H1 (cell line): ENCODE results near the gene GLRX. TPM values are rescaled to one million over a fixed set of nuclear protein-coding genes. Genes with fewer than 3 reads are reported as not detected.

ENCODE experiments used
- CTCF ChIA-PET: fragments of 300-600 bp; sonication (Branson Sonifier 250); formaldehyde crosslinking; loops from one replicate; lab custom pipeline; 2021; ENCODE audit not compliant: partially characterized antibody; lab: Charles Lee
- POLR2A ChIA-PET: fragments of 300-600 bp; sonication (Branson Sonifier 250); formaldehyde crosslinking; loops from one replicate; lab custom pipeline; 2021; ENCODE audit warnings: inconsistent platforms; ENCODE audit not compliant: partially characterized antibody; lab: Charles Lee
- DNase-seq, 2 experiments: peaks; one replicate each; pipeline versions ENCODE4 v3.0.0 to v3.0.0-alpha.2; 2010 to 2022; ENCODE audit warnings: low spot score in 2 of 2, low read depth in 1 of 2, mixed read lengths in 1 of 2
- FAIRE-seq: peaks from 2 replicates; lab custom pipeline; 2011; peaks lifted over from hg19 to GRCh38; lab: Jason Lieb, UNC
- H2AFZ ChIP-seq: 2 replicates; pipeline ENCODE4 v1.8.1; 2012; ENCODE audit warnings: low read length, inconsistent platforms
- H2AK5ac ChIP-seq: 2 replicates; pipeline ENCODE4 v1.6.1; 2013; ENCODE audit warnings: low read depth, low read length
- H2BK120ac ChIP-seq: replicated peaks from 2 replicates; pipeline ENCODE3; 2013; ENCODE audit warnings: low read depth, low read length, inconsistent platforms
- H2BK12ac ChIP-seq: 2 replicates; pipeline ENCODE4 v1.6.1; 2013; ENCODE audit warnings: low read depth, low read length
- H2BK15ac ChIP-seq: 2 replicates; pipeline ENCODE4 v1.6.1; 2013; ENCODE audit warnings: low read length
- H2BK20ac ChIP-seq: 2 replicates; pipeline ENCODE4 v1.6.1; 2013; ENCODE audit warnings: low read length
- H2BK5ac ChIP-seq: 2 replicates; pipeline ENCODE4 v1.6.1; 2013; ENCODE audit warnings: low read depth, low read length
- H3K14ac ChIP-seq: 2 replicates; pipeline ENCODE4 v1.6.1; 2013; ENCODE audit warnings: inconsistent platforms; ENCODE audit not compliant: insufficient read length
- H3K18ac ChIP-seq: 2 replicates; pipeline ENCODE4 v1.6.1; 2013; ENCODE audit warnings: low read length; ENCODE audit errors: extremely low read depth
- H3K23ac ChIP-seq: 2 replicates; pipeline ENCODE4 v1.6.1; 2013; ENCODE audit warnings: inconsistent platforms; ENCODE audit not compliant: insufficient read length
- H3K23me2 ChIP-seq: 2 replicates; pipeline ENCODE4 v1.6.1; 2013; ENCODE audit warnings: low read depth, low read length
- H3K27ac ChIP-seq: 2 replicates; pipeline ENCODE4 v1.6.1; 2011; ENCODE audit warnings: low read depth, low read length, inconsistent platforms
- H3K27me3 ChIP-seq, 4 experiments: replicated peaks in 1 of 4; 1 replicate in 1 of 4; 2 replicates in 3 of 4; pipeline versions ENCODE4 v1.6.1 to v1.8.1; 2011 to 2013; ENCODE audit warnings: low read length in 3 of 4, mild to moderate bottlenecking in 3 of 4, inconsistent platforms in 2 of 4, mixed read lengths in 2 of 4, moderate library complexity in 1 of 4; ENCODE audit not compliant: control insufficient read depth in 3 of 4, insufficient read depth in 3 of 4; ENCODE audit errors: extremely low read depth in 1 of 4
- H3K36me3 ChIP-seq, 4 experiments: 2 replicates each; pipeline versions ENCODE4 v1.6.1 to v1.8.1; 2011 to 2013; ENCODE audit warnings: mild to moderate bottlenecking in 4 of 4, low read length in 3 of 4, moderate library complexity in 2 of 4, control low read depth in 1 of 4, inconsistent platforms in 1 of 4; ENCODE audit not compliant: insufficient read depth in 4 of 4, control insufficient read depth in 2 of 4
- H3K4ac ChIP-seq: replicated peaks from 2 replicates; pipeline ENCODE3; 2013; ENCODE audit warnings: low read length, low read depth, mixed read lengths, inconsistent platforms; ENCODE audit not compliant: insufficient read length
- H3K4me1 ChIP-seq, 4 experiments: replicated peaks in 1 of 4; 1 replicate in 1 of 4; 2 replicates in 3 of 4; pipeline versions ENCODE4 v1.6.1 to v1.8.1; 2011 to 2013; ENCODE audit warnings: low read length in 3 of 4, inconsistent platforms in 2 of 4, mixed read lengths in 1 of 4; ENCODE audit not compliant: insufficient read depth in 4 of 4, control insufficient read depth in 3 of 4
- H3K4me2 ChIP-seq, 2 experiments: 2 replicates each; pipeline versions ENCODE4 v1.6.1 to v1.8.1; 2011 to 2013; ENCODE audit warnings: low read depth in 2 of 2, low read length in 2 of 2, control low read depth in 1 of 2, inconsistent platforms in 1 of 2, mild to moderate bottlenecking in 1 of 2; ENCODE audit not compliant: insufficient read depth in 1 of 2
- H3K4me3 ChIP-seq, 4 experiments: fragments of 200-600, 300-600 bp in 1 of 4; sonication (generic), shearing (Covaris generic), sonication (Bioruptor Twin) in 1 of 4; 2 replicates each; pipeline versions ENCODE4 v1.5.1 to v1.8.1; 2011 to 2016; ENCODE audit warnings: low read length in 4 of 4, low read depth in 3 of 4, control low read depth in 2 of 4, inconsistent platforms in 2 of 4, mild to moderate bottlenecking in 2 of 4, mixed read lengths in 1 of 4, moderate library complexity in 1 of 4; ENCODE audit not compliant: insufficient read depth in 2 of 4; ENCODE audit errors: extremely low read depth in 1 of 4
- H3K56ac ChIP-seq: replicated peaks from 2 replicates; pipeline ENCODE3; 2013; ENCODE audit warnings: low read depth, mild to moderate bottlenecking, mixed read lengths, low read length, inconsistent platforms; ENCODE audit not compliant: insufficient read length
- H3K79me1 ChIP-seq: 2 replicates; pipeline ENCODE4 v1.6.1; 2013; ENCODE audit warnings: low read depth, low read length, control low read depth
- H3K79me2 ChIP-seq, 2 experiments: 2 replicates each; pipeline versions ENCODE4 v1.6.1 to v1.8.1; 2012 to 2013; ENCODE audit warnings: low read length in 2 of 2, mild to moderate bottlenecking in 2 of 2, inconsistent platforms in 1 of 2; ENCODE audit not compliant: insufficient read depth in 2 of 2, control insufficient read depth in 1 of 2
- H3K9ac ChIP-seq, 4 experiments: replicated peaks in 1 of 4; 1 replicate in 1 of 4; 2 replicates in 3 of 4; pipeline versions ENCODE4 v1.6.1 to v1.8.1; 2011 to 2013; ENCODE audit warnings: low read depth in 3 of 4, low read length in 3 of 4, control low read depth in 2 of 4, mild to moderate bottlenecking in 2 of 4, moderate library complexity in 2 of 4, inconsistent platforms in 1 of 4; ENCODE audit errors: extremely low read depth in 1 of 4
- H3K9me3 ChIP-seq, 2 experiments: 2 replicates each; pipeline versions ENCODE4 v1.6.1 to v1.8.1; 2012 to 2013; ENCODE audit warnings: mild to moderate bottlenecking in 2 of 2, moderate library complexity in 2 of 2, control low read depth in 1 of 2, inconsistent platforms in 1 of 2, low read depth in 1 of 2, low read length in 1 of 2, mixed read lengths in 1 of 2; ENCODE audit not compliant: insufficient read depth in 2 of 2
- H4K20me1 ChIP-seq, 2 experiments: replicated peaks in 1 of 2; 2 replicates each; pipeline versions ENCODE3 to v1.8.1; 2011 to 2013; ENCODE audit warnings: inconsistent platforms in 2 of 2, low read length in 2 of 2, mild to moderate bottlenecking in 1 of 2; ENCODE audit not compliant: insufficient read depth in 2 of 2, control insufficient read depth in 1 of 2
- H4K5ac ChIP-seq: 2 replicates; pipeline ENCODE4 v1.6.1; 2013; ENCODE audit warnings: low read length, low read depth, mixed read lengths, inconsistent platforms; ENCODE audit not compliant: insufficient read length
- H4K8ac ChIP-seq: 2 replicates; pipeline ENCODE4 v1.8.0; 2013; ENCODE audit warnings: mild to moderate bottlenecking, moderate library complexity, low read length, inconsistent platforms; ENCODE audit not compliant: insufficient read depth; ENCODE audit errors: extremely low read depth
- H4K91ac ChIP-seq: replicated peaks from 2 replicates; pipeline ENCODE3; 2013; ENCODE audit warnings: low read length, mixed read lengths, inconsistent platforms; ENCODE audit not compliant: insufficient read length
- HDAC6 ChIP-seq: IDR thresholded peaks from one replicate; pipeline ENCODE4 v1.7.1; 2012; ENCODE audit warnings: low read depth, mild to moderate bottlenecking, inconsistent platforms, low read length, moderate library complexity
- JUND ChIP-seq: IDR thresholded peaks from 2 replicates; pipeline ENCODE4 v1.6.1; 2011; ENCODE audit warnings: mild to moderate bottlenecking, improper control_type of control experiment, low read length
- NRF1 ChIP-seq: IDR thresholded peaks from 2 replicates; pipeline ENCODE4 v1.6.1; 2011; ENCODE audit warnings: mild to moderate bottlenecking, low read depth, low read length, improper control_type of control experiment
- SAP30 ChIP-seq: fragments of 300-600 bp; sonication (generic); IDR thresholded peaks from 2 replicates; pipeline ENCODE4 v1.7.1; 2012; ENCODE audit warnings: low read length, moderate library complexity, mild to moderate bottlenecking, inconsistent platforms; ENCODE audit not compliant: insufficient read depth, insufficient replicate concordance
- SIRT6 ChIP-seq: IDR thresholded peaks from one replicate; pipeline ENCODE4 v1.7.1; 2012; ENCODE audit warnings: low read length, inconsistent platforms
- TEAD4 ChIP-seq: IDR thresholded peaks from 2 replicates; pipeline ENCODE4 v1.6.1; 2012; ENCODE audit warnings: low read depth, low read length, inconsistent platforms, mixed read lengths
- WGBS, 2 experiments: shearing (Covaris generic) in 1 of 2; methylation state at CpG; one replicate each; pipeline versions ENCODE4 v1.1.6 to v1.1.7; 2013 to 2015; ENCODE audit warnings: low lambda C conversion rate in 2 of 2, mixed read lengths in 2 of 2, inconsistent platforms in 1 of 2, low coverage in 1 of 2, missing lambda C conversion rate in 1 of 2; ENCODE audit not compliant: insufficient replicate concordance in 2 of 2, insufficient coverage in 1 of 2, insufficient read length in 1 of 2; ENCODE audit errors: extremely low coverage in 1 of 2, missing lambda C conversion rate in 1 of 2; 5-methylcytosine and 5-hydroxymethylcytosine counted together
- polyA plus RNA-seq, 7 experiments: library from polyadenylated mRNA; depleted of rRNA in 3 of 7; stranded (reverse) in 5 of 7; unstranded in 2 of 7; fragments of >200 nt in 5 of 7; fragments of 200-250 nt in 2 of 7; gene quantifications; 1 replicate in 5 of 7; 2 replicates in 1 of 7; 4 replicates in 1 of 7; pipeline versions ENCODE4 v1.2.1 to v1.2.3, GENCODE V29; 2011 to 2013; ENCODE audit warnings: missing spikeins in 2 of 7, mixed read lengths in 2 of 7
- total RNA-seq: library from RNA; stranded (reverse); fragmentation: NEBNext Ultra II Directional; extraction: Animal tissue kit (Norgen Biotek cat#: 25700); gene quantifications from 2 replicates; pipeline ENCODE4 v1.2.1, GENCODE V29; 2021

Gene GLRX
- total and polyA plus RNA-seq, 2 of the 8 experiments (the other 6 are each of a cell fraction or from before 2014, with no cell fraction given), result 22.9 to 31.2 TPM

- CTCF ChIA-PET, result interaction anchor here (0.6 to 2.5 kb wide), 9 partner anchors 9 to 497 kb away, joined by 3 to 17 read pairs (median 4); partner anchors contain the start of gene GLRX
- no peak for TF ChIP-seq HDAC6
- no peak for TF ChIP-seq SAP30
- TF ChIP-seq NRF1, result no peak
- no peak for TF ChIP-seq SIRT6
- TF ChIP-seq TEAD4, result no peak
- no peak for TF ChIP-seq JUND
Measured at GRCh38 chr5:95838556-95838955, 16.0 kb upstream of the GLRX start.

More at GRCh38 chr5:95838556-95838955, 16.0 kb upstream of the GLRX start:
- H2BK12ac ChIP-seq, result no peak overlapping the region
- H3K56ac ChIP-seq, result no peak overlapping the region
- H3K9me3 ChIP-seq, result no peaks in the 10 kb centered on the region
- H3K23me2 ChIP-seq, result 0 out of 2 replicates have a peak, but pooled peaks cover 1% of the 10 kb centered on the region
- POLR2A ChIA-PET, result no interaction called here
- no peak overlapping the region for H2BK15ac ChIP-seq
- no peak overlapping the region for H4K91ac ChIP-seq
- no peak overlapping the region for H3K18ac ChIP-seq
- WGBS, 2 experiments, result 83% methylated on average over 1 of the region's 1 CpG; no CpG with 5 or more reads in 1 of the 2 experiments
- H3K4ac ChIP-seq, result no peak overlapping the region
- DNase-seq (no peak), FAIRE-seq (no peak)
- no peak overlapping the region for H3K4me2 ChIP-seq
- no peak overlapping the region for H2BK120ac ChIP-seq
- no peak overlapping the region for H3K4me3 ChIP-seq
- H4K8ac ChIP-seq, result no peak overlapping the region
- H3K4me1 ChIP-seq, result peaks cover 0 to 3% (median 0%) of the 10 kb centered on the region in 4 experiments; a peak in 2 of 7 replicates
- no peaks in the 10 kb centered on the region for H3K79me1 ChIP-seq
- H3K23ac ChIP-seq, result no peak overlapping the region
- no peak overlapping the region for H3K9ac ChIP-seq
- no peaks in the 10 kb centered on the region for H3K27me3 ChIP-seq
- no peak overlapping the region for H2BK5ac ChIP-seq
- no peaks in the 10 kb centered on the region for H3K79me2 ChIP-seq
- no peak overlapping the region for H2BK20ac ChIP-seq
- H3K27ac ChIP-seq, result no peak overlapping the region
- H4K20me1 ChIP-seq, result no peaks in the 10 kb centered on the region
- H2AFZ ChIP-seq, result no peak overlapping the region
- H3K14ac ChIP-seq, result no peak overlapping the region
- no peaks in the 10 kb centered on the region for H3K36me3 ChIP-seq
- no peak overlapping the region for H2AK5ac ChIP-seq
- no peak overlapping the region for H4K5ac ChIP-seq
